Karpas-422 (cell line): Measurements from ENCODE around the gene SGSM2. TPM values are rescaled to one million over a fixed set of nuclear protein-coding genes. Genes with fewer than 3 reads are reported as not detected.

Source experiments
- DNase-seq: peaks from one replicate; pipeline ENCODE4 v3.0.0-alpha.2; 2015
- H2AFZ ChIP-seq: fragments of 200-600 bp; sonication (generic); 2 replicates; pipeline ENCODE4 v1.6.1; 2014; ENCODE audit warnings: antibody characterized with exemption, low read length, mixed read lengths
- H3K27ac ChIP-seq: fragments of 200-600 bp; sonication (generic); 2 replicates; pipeline ENCODE4 v1.5.1; 2014; ENCODE audit warnings: mild to moderate bottlenecking, low read length, moderate library complexity
- H3K27me3 ChIP-seq: fragments of 200-600 bp; sonication (generic); 2 replicates; pipeline ENCODE4 v1.6.1; 2014; ENCODE audit warnings: low read length, mixed read lengths
- H3K36me3 ChIP-seq: fragments of 200-600 bp; sonication (generic); 2 replicates; pipeline ENCODE4 v1.6.1; 2014; ENCODE audit warnings: low read length, mixed read lengths; ENCODE audit not compliant: insufficient read depth
- H3K4me1 ChIP-seq: fragments of 200-600 bp; sonication (generic); 2 replicates; pipeline ENCODE4 v1.6.1; 2014; ENCODE audit warnings: mild to moderate bottlenecking, low read length, mixed read lengths
- H3K4me2 ChIP-seq: fragments of 200-600 bp; sonication (generic); 2 replicates; pipeline ENCODE4 v1.6.1; 2014; ENCODE audit warnings: low read length, low read depth, mild to moderate bottlenecking; ENCODE audit not compliant: poor library complexity, severe bottlenecking
- H3K4me3 ChIP-seq: fragments of 200-600 bp; sonication (generic); 2 replicates; pipeline ENCODE4 v1.5.1; 2014; ENCODE audit warnings: mild to moderate bottlenecking, antibody characterized with exemption, low read length, mixed read lengths
- H3K79me2 ChIP-seq: fragments of 200-600 bp; sonication (generic); 2 replicates; pipeline ENCODE4 v1.6.1; 2014; ENCODE audit warnings: mild to moderate bottlenecking, low read length, mixed read lengths
- H3K9ac ChIP-seq: fragments of 200-600 bp; sonication (generic); 2 replicates; pipeline ENCODE4 v1.6.0; 2014; ENCODE audit warnings: low read length
- H3K9me2 ChIP-seq: fragments of 200-600 bp; sonication (generic), shearing (Covaris generic); replicated peaks from 2 replicates; pipeline ENCODE4 v1.6.0; 2014; ENCODE audit warnings: mild to moderate bottlenecking, low read length, moderate library complexity; ENCODE audit not compliant: insufficient read depth
- H3K9me3 ChIP-seq: fragments of 300-700, 200-600 bp; sonication (generic); 2 replicates; pipeline ENCODE4 v1.6.1; 2014; ENCODE audit warnings: low read length, mixed read lengths
- H4K20me1 ChIP-seq: fragments of 200-600 bp; sonication (generic); 2 replicates; pipeline ENCODE4 v1.6.1; 2014; ENCODE audit warnings: mild to moderate bottlenecking, antibody characterized with exemption, low read length, low read depth; ENCODE audit not compliant: insufficient read depth
- total RNA-seq: library from RNA; depleted of rRNA; stranded (reverse); fragments of >200 nt; shearing (Covaris generic); gene quantifications from 2 replicates; pipeline ENCODE4 v1.2.3, GENCODE V29; 2014; ENCODE audit warnings: low replicate concordance

The SGSM2 gene
- total RNA-seq, 1 experiment from 2014 or later: 64.0 TPM

- H3K79me2 ChIP-seq: peaks cover 58% of the 10 kb centered on the region
- no peak overlapping the region for H2AFZ ChIP-seq
- H3K9me3 ChIP-seq: no peaks in the 10 kb centered on the region
- H3K4me1 ChIP-seq: peaks cover 70% of the 10 kb centered on the region
- H3K9ac ChIP-seq: peak overlapping the region; percentile 65
- no peaks in the 10 kb centered on the region for H3K36me3 ChIP-seq
- peak; percentile 60 for DNase-seq
- peak overlapping the region; percentile 27; the same call in 1 of the 2 replicates for H3K27ac ChIP-seq
- peak overlapping the region; percentile 65; the same call in 1 of the 2 replicates for H3K4me3 ChIP-seq
- peak overlapping the region; percentile 84 for H3K4me2 ChIP-seq
- peaks cover 25% of the 10 kb centered on the region for H4K20me1 ChIP-seq
- H3K9me2 ChIP-seq: no peaks in the 10 kb centered on the region
- H3K27me3 ChIP-seq: no peaks in the 10 kb centered on the region
Observed at GRCh38 chr17:2395258-2396181, 58.2 kb downstream of the SGSM2 start.

- Histone ChIP-seq H3K9ac (peak overlapping the region; percentile 65), H4K20me1 (peaks cover 25% of the 10 kb centered on the region), H3K4me2 (peak overlapping the region; percentile 84), H3K9me2 (no peaks in the 10 kb centered on the region), H3K4me3 (peak overlapping the region; percentile 65), H2AFZ (no peak overlapping the region), H3K36me3 (no peaks in the 10 kb centered on the region), H3K4me1 (peaks cover 70% of the 10 kb centered on the region), H3K27me3 (no peaks in the 10 kb centered on the region), H3K27ac (peak overlapping the region; percentile 27; the same call in 1 of the 2 replicates), H3K79me2 (peaks cover 54% of the 10 kb centered on the region), H3K9me3 (no peaks in the 10 kb centered on the region)
- DNase-seq: no peak
Observed at GRCh38 chr17:2396192-2396567, 58.9 kb downstream of the SGSM2 start.

DNA sequence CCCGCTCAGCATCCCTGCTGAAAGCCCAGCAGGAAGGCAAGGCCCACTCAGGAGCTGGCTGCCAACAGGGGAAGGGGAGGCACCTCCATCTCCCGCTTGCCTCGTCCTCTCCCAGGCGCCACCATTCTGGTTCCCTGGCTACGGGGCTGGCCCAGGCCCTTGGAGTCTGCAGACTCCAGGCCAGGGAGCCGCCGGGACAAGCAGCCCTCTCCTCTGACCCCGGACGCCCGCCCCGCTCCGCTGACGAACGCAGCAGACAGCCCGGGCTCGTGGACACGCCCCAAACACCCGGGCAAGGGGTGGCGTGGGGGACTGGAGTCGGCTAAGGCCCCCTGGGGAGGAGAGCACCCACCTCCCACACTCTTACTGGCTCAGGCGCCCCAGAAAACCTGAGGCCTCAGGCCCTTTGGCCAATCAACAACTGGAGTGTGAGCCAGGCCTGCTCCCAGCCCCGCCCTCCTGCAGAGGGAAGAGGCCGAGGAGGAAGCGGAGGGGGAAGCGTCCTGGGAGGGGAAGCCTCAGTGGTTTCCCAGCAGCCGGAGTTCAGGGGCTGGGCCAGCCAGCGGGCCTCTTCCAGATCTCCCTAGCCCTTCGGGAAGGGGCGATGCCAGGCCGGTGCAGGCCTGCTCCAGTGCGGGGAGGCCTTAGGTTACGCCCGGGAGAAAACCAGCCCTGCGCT is 59.4 kb downstream of the SGSM2 start:
- no peaks in the 10 kb centered on the region for H3K9me3 ChIP-seq
- H2AFZ ChIP-seq: no peak overlapping the region
- peak; percentile 95 for DNase-seq
- peak overlapping the region; percentile 65 for H3K9ac ChIP-seq
- peak overlapping the region; percentile 84 for H3K4me2 ChIP-seq
- H3K4me1 ChIP-seq: peaks cover 68% of the 10 kb centered on the region
- H3K9me2 ChIP-seq: no peaks in the 10 kb centered on the region
- no peaks in the 10 kb centered on the region for H3K36me3 ChIP-seq
- peak overlapping the region; percentile 65 for H3K4me3 ChIP-seq
- no peaks in the 10 kb centered on the region for H3K27me3 ChIP-seq
- H4K20me1 ChIP-seq: peaks cover 25% of the 10 kb centered on the region
- H3K79me2 ChIP-seq: peaks cover 48% of the 10 kb centered on the region
- peak overlapping the region; percentile 45 for H3K27ac ChIP-seq

GRCh38 chr17:2397247-2398171 is 60.2 kb downstream of the SGSM2 start:
- peak overlapping the region; percentile 78 for H3K9ac ChIP-seq
- peaks cover 67% of the 10 kb centered on the region for H3K4me1 ChIP-seq
- no peaks in the 10 kb centered on the region for H3K36me3 ChIP-seq
- no peaks in the 10 kb centered on the region for H3K27me3 ChIP-seq
- no peak for DNase-seq
- peaks cover 42% of the 10 kb centered on the region for H3K79me2 ChIP-seq
- H3K4me2 ChIP-seq: peak overlapping the region; percentile 84
- H3K9me3 ChIP-seq: no peaks in the 10 kb centered on the region
- no peaks in the 10 kb centered on the region for H3K9me2 ChIP-seq
- peak overlapping the region; percentile 45 for H3K27ac ChIP-seq
- peak overlapping the region; percentile 65 for H3K4me3 ChIP-seq
- H4K20me1 ChIP-seq: peaks cover 25% of the 10 kb centered on the region
- H2AFZ ChIP-seq: no peak overlapping the region

DNA sequence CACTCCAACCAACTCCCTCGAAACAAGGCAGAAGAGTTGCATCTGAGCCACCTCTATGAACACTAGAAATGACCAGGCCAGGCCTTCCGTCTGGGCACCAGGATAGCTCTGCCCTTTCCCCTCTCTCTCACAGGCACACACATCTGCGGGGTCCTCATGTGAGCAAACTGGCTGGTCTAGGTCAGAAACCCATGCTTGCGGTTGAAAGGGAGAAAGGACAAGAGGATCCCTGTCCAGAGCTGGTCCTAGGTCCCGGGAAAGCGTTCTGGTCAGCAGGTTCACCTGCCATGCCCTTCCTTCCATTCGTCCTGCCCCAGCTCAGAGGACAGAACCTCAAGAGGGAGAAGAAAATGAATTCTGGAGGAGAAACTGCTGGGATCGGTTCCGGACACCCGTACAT is 60.9 kb downstream of the SGSM2 start:
- peak overlapping the region; percentile 96 for H3K4me2 ChIP-seq
- H3K27ac ChIP-seq: no peak overlapping the region
- H3K4me1 ChIP-seq: peaks cover 74% of the 10 kb centered on the region
- H2AFZ ChIP-seq: no peak overlapping the region
- no peak for DNase-seq
- H3K4me3 ChIP-seq: peak overlapping the region; percentile 85; the same call in 1 of the 2 replicates
- H3K79me2 ChIP-seq: peaks cover 42% of the 10 kb centered on the region
- no peaks in the 10 kb centered on the region for H3K27me3 ChIP-seq
- peak overlapping the region; percentile 78 for H3K9ac ChIP-seq
- H3K9me2 ChIP-seq: no peaks in the 10 kb centered on the region
- no peaks in the 10 kb centered on the region for H3K36me3 ChIP-seq
- H4K20me1 ChIP-seq: peaks cover 25% of the 10 kb centered on the region
- H3K9me3 ChIP-seq: no peaks in the 10 kb centered on the region

- Histone ChIP-seq H3K4me3 (peak overlapping the region; percentile 85), H3K9ac (peak overlapping the region; percentile 78), H4K20me1 (peaks cover 25% of the 10 kb centered on the region), H3K79me2 (peaks cover 42% of the 10 kb centered on the region), H3K36me3 (no peaks in the 10 kb centered on the region), H3K9me2 (no peaks in the 10 kb centered on the region), H3K9me3 (no peaks in the 10 kb centered on the region), H3K27ac (peak overlapping the region; percentile 66), H3K27me3 (no peaks in the 10 kb centered on the region), H3K4me1 (peaks cover 71% of the 10 kb centered on the region), H2AFZ (no peak overlapping the region), H3K4me2 (peak overlapping the region; percentile 96)
- peak; percentile 70 for DNase-seq
Observed at GRCh38 chr17:2398655-2399571, 61.6 kb downstream of the SGSM2 start.
